NCI-H1105 (cell line): ENCODE measurements around the gene ACBD6.
"Not testable (repeated sequence)": the region's sequence is repeated elsewhere in the genome, so short reads cannot be mapped to it uniquely, and the experiment has no call there.

ENCODE experiments used
- DNase-seq: peaks from one replicate; lab custom pipeline; 2025; lab: John Stamatoyannopoulos, UW

Gene ACBD6

GRCh38 chr1:180488661-180489060, 13.7 kb downstream of the ACBD6 start:
- DNase-seq = no peak

GRCh38 chr1:180486092-180486491, 16.3 kb downstream of the ACBD6 start:
- DNase-seq = no peak

GRCh38 chr1:180484490-180484889, 17.9 kb downstream of the ACBD6 start:
- no peak for DNase-seq

- peak; percentile 43 for DNase-seq
These were observed 19.7 kb downstream of the ACBD6 start for GRCh38 chr1:180482425-180483275.

- DNase-seq = no peak
These were observed 32.3 kb downstream of the ACBD6 start for GRCh38 chr1:180470031-180470430.

- no peak for DNase-seq
These were observed 34.1 kb downstream of the ACBD6 start for GRCh38 chr1:180468311-180468710.

GRCh38 chr1:180462102-180462501, 40.3 kb downstream of the ACBD6 start:
- no peak for DNase-seq

GRCh38 chr1:180461682-180462081, 40.7 kb downstream of the ACBD6 start:
- DNase-seq = not testable (repeated sequence)

GRCh38 chr1:180458807-180459206, 43.6 kb downstream of the ACBD6 start:
- DNase-seq = no peak

- no peak for DNase-seq
These were observed 46.2 kb downstream of the ACBD6 start for GRCh38 chr1:180456191-180456590.

- no peak for DNase-seq
These were observed 50.9 kb downstream of the ACBD6 start for GRCh38 chr1:180451504-180451903.

- no peak for DNase-seq
These were observed 57.9 kb downstream of the ACBD6 start for GRCh38 chr1:180444522-180444921.

GRCh38 chr1:180440335-180440734, 62.0 kb downstream of the ACBD6 start:
- DNase-seq = no peak

GRCh38 chr1:180435566-180435965, 66.8 kb downstream of the ACBD6 start:
- no peak for DNase-seq

GRCh38 chr1:180433873-180434272, 68.5 kb downstream of the ACBD6 start:
- no peak for DNase-seq

GRCh38 chr1:180431683-180432082, 70.7 kb downstream of the ACBD6 start:
- no peak for DNase-seq

- DNase-seq = no peak
These were observed 73.3 kb downstream of the ACBD6 start for GRCh38 chr1:180428782-180429695.

GRCh38 chr1:180425952-180426351, 76.4 kb downstream of the ACBD6 start:
- no peak for DNase-seq

GRCh38 chr1:180424848-180425457, 77.4 kb downstream of the ACBD6 start:
- peak; percentile 86 for DNase-seq

- DNase-seq = no peak
These were observed 80.8 kb downstream of the ACBD6 start for GRCh38 chr1:180421614-180422013.

- not testable (repeated sequence) for DNase-seq
These were observed 81.2 kb downstream of the ACBD6 start for GRCh38 chr1:180421145-180421544.

- peak; percentile 49 for DNase-seq
These were observed 86.3 kb downstream of the ACBD6 start for GRCh38 chr1:180415985-180416633.
